BLaER1 treated with 17β-estradiol and CSF1 and Interleukin-3, amounts not matched to agents 10 nM and 100 nM (cell line): ENCODE data around the gene ASGR1.

Experiments used
- H3K27ac ChIP-seq, 11 experiments: shearing (Covaris generic); formaldehyde crosslinking; 2 replicates each; pipeline ENCODE4 v1.8.1; 2022
- H3K27me3 ChIP-seq, 11 experiments: shearing (Covaris generic); formaldehyde crosslinking; 2 replicates each; pipeline ENCODE4 v1.8.1; 2022
- H3K36me3 ChIP-seq, 11 experiments: shearing (Covaris generic); formaldehyde crosslinking; 2 replicates each; pipeline ENCODE4 v1.8.1; 2022
- H3K4me1 ChIP-seq, 10 experiments: shearing (Covaris generic); formaldehyde crosslinking; 2 replicates each; pipeline ENCODE4 v1.8.1; 2022
- H3K4me2 ChIP-seq, 11 experiments: shearing (Covaris generic); formaldehyde crosslinking; 2 replicates each; pipeline ENCODE4 v1.8.1; 2022
- H3K4me3 ChIP-seq, 10 experiments: shearing (Covaris generic); formaldehyde crosslinking; 2 replicates each; pipeline ENCODE4 v1.8.1; 2022
- H3K9ac ChIP-seq, 11 experiments: shearing (Covaris generic); formaldehyde crosslinking; 2 replicates each; pipeline ENCODE4 v1.8.1; 2022
- H3K9me3 ChIP-seq, 11 experiments: shearing (Covaris generic); formaldehyde crosslinking; replicated peaks in 1 of 11; 2 replicates each; pipeline ENCODE4 v1.8.1; 2022
- H4K20me1 ChIP-seq, 11 experiments: shearing (Covaris generic); formaldehyde crosslinking; 2 replicates each; pipeline ENCODE4 v1.8.1; 2022
- Cebpa-rat ChIP-seq, 11 experiments: shearing (Covaris generic); IDR thresholded peaks; 2 replicates each; pipeline ENCODE4 v1.8.1; 2022

ASGR1 gene

DNA sequence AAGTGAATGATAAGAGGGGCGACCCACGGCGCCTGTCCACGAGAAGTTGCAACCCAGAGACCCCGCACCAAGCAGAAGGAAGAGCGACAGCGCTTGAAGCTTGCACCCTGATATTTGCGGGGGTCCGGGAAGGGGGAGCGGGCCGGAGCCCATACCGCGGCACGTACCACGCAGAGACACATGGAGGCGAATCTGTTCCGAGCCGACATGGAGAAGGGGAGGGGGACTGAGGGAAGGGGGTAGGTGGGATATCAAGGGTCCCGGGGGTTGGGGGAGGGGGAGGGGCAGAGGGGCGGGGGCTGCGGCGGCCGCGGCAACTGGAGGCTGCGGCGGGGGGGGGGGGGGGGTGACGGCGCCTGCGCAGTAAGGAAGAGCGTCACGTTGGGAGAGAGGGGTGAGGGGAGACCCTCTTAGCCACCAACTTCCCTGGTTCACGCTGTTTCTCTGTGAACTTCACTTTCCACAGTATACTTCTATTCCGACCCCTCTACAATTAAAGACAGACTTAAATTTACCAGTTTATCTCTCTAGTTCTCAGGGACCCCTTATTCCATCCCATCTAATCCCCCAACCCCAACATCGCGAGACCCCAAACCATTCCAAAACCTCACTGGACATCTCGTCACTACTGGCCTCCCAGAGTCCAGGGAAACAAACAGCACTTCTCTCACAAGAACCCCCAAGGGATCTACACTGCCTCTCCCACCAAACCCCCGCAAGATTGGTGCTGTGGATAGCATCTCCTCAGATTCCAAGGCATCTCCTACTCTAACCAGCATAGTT, 32.5 kb upstream of the ASGR1 start:
- TF ChIP-seq Cebpa-rat (IDR thresholded peaks at IDR 0.05): no peak
- H3K4me3 ChIP-seq: no peak overlapping the region
- H3K9me3 ChIP-seq: no peaks in the 10 kb centered on the region
- H3K4me1 ChIP-seq: peaks cover 44 to 75% (median 65%) of the 10 kb centered on the region in 10 experiments
- H3K4me2 ChIP-seq: peak overlapping the region; percentile 21 to 99 (median 63); a peak in 21 of 22 replicates
- H3K36me3 ChIP-seq: peaks cover 0 to 25% (median 0%) of the 10 kb centered on the region in 11 experiments; a peak in 6 of 22 replicates
- no peaks in the 10 kb centered on the region for H3K27me3 ChIP-seq
- peaks cover 20 to 97% (median 71%) of the 10 kb centered on the region in 11 experiments; a peak in 19 of 22 replicates for H4K20me1 ChIP-seq
- H3K9ac ChIP-seq: peak overlapping the region in 7 of 11 experiments; percentile 20 to 46 (median 36); a peak in 9 of 22 replicates
- peak overlapping the region in 2 of 11 experiments; percentile 25 to 45; a peak in 2 of 22 replicates for H3K27ac ChIP-seq

DNA sequence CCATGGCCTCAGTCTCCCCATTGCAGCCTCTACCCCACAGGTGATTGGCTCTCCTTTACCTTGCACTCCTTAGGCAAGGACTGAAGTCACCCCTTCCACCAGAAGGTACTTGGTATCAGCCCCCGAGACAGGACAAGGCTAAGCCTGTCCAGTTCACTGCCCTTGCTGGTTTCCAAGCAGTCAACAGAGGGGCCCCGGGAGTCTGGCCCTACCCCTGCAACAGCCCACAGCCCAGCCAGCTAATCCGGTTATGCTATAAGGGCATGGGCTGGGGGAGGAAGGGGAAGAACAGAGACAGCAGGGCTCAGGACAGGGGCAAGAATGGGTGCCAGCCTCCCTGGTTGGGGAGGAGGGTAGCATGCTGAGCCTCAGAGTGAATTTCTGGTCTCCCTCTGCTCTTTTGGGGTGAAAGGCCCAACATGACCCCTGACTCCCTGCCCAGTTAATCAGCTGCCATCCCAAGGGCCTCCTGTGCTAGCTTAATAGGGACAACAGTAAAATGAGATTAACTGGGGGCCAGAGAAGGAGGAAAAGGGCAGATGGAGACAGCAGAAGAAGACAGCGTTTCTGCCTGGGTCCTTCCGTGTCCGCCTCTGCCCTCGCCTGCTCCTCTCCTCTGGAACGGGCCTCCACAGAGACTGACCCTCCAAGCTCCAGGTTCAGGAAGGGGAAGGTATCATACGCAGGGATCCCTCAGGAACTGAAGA, 29.7 kb upstream of the ASGR1 start:
- Histone ChIP-seq H3K4me2 (peak overlapping the region in 3 of 11 experiments; percentile 5 to 38 (median 14); a peak in 2 of 22 replicates), H3K27ac (peak overlapping the region in 1 of 11 experiments; percentile 18; a peak in 2 of 22 replicates), H3K4me3 (no peak overlapping the region), H3K9me3 (no peaks in the 10 kb centered on the region), H3K4me1 (peaks cover 48 to 86% (median 73%) of the 10 kb centered on the region in 10 experiments), H3K27me3 (no peaks in the 10 kb centered on the region), H3K36me3 (peaks cover under 1 to 30% (median 3%) of the 10 kb centered on the region in 11 experiments; a peak in 20 of 22 replicates), H4K20me1 (peaks cover 17 to 96% (median 80%) of the 10 kb centered on the region in 11 experiments; a peak in 19 of 22 replicates), H3K9ac (peak overlapping the region in 5 of 11 experiments; percentile 25 to 56 (median 32); a peak in 5 of 22 replicates)
- TF ChIP-seq Cebpa-rat (IDR thresholded peaks at IDR 0.05): no peak

DNA sequence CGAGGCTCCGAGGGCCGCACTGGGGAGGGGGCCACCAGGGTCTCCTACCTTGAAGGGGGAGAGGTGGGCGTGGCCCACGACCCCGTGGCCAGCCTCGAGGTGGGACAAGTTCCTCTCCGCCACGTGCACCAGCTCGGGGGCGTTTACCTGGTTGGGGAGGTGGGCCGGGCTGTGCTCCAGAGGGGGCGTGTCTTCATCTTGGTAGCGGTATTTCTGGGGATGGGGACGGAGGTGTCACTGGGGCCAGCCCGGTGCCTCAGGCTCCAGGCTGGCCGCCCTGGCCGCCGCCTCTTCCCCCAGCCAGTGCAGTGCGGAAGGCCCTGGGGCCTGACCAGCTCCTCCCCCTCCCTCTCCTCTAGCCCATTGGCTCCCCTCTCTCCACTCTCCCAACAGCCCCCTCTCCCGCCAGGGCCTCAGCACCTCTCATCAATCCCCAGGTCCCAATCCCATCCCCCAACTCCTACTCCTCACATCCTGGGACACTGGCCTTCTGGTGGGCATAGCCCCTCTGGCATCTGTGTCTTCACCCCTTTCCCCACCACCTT, 28.9 kb upstream of the ASGR1 start:
- H3K9me3 ChIP-seq: no peaks in the 10 kb centered on the region
- H3K4me1 ChIP-seq: peaks cover 40 to 80% (median 66%) of the 10 kb centered on the region in 10 experiments
- H3K27me3 ChIP-seq: no peaks in the 10 kb centered on the region
- H4K20me1 ChIP-seq: peaks cover 18 to 96% (median 80%) of the 10 kb centered on the region in 11 experiments; a peak in 20 of 22 replicates
- peak overlapping the region in 2 of 11 experiments; percentile 5 to 56; a peak in 2 of 22 replicates for H3K9ac ChIP-seq
- H3K27ac ChIP-seq: no peak overlapping the region
- TF ChIP-seq Cebpa-rat (IDR thresholded peaks at IDR 0.05): no peak
- H3K4me2 ChIP-seq: peak overlapping the region in 2 of 11 experiments; percentile 5 to 38; a peak in 1 of 22 replicates
- H3K36me3 ChIP-seq: peaks cover 8 to 38% (median 11%) of the 10 kb centered on the region in 11 experiments
- no peak overlapping the region for H3K4me3 ChIP-seq

DNA sequence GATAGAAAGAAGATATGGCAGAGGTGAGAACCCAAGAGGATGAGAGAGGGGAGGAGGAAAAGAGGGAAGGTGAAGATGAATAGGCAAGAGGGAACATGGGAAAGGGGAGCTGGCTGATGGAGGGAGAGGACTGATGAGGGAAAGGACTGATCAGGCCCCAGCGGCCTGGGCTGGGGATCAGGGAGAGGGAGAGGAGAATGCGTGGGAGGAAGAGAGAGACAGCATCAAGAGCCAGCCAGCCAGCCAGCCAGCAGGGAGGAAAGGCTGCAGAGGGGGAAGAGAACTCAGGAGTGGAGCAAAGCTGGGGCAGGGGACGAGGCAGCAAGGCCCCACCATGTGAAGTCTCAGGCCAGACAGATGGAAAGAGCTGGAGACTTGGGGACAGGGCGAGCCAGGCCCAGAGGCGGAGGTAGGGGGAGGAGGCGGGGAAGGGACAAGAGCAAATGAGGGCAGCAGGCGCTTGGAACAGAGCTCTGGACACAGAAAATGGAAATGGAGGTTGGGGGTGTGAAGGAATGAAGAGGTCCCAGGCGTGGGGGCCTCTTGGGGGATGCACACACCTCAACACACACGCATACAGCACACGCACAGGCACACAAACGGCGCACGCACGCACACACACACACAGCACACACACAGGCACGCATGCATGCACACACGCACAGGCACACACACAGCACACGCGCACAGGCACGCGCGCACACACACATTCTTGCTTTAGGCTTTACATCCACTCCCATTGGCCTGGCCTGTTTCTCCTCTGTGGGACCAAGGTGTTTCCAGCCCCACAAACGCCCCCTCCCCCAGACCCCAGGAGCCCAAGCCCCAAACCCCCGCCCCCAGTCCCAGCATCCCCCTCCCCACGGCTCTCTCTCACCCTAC, 28.2 kb upstream of the ASGR1 start:
- peaks cover 18 to 93% (median 75%) of the 10 kb centered on the region in 11 experiments; a peak in 20 of 22 replicates for H4K20me1 ChIP-seq
- H3K9me3 ChIP-seq: no peaks in the 10 kb centered on the region
- peaks cover 16 to 45% (median 19%) of the 10 kb centered on the region in 11 experiments for H3K36me3 ChIP-seq
- H3K4me2 ChIP-seq: peak overlapping the region in 6 of 11 experiments; percentile 3 to 42 (median 23); a peak in 8 of 22 replicates
- no peak overlapping the region for H3K4me3 ChIP-seq
- H3K4me1 ChIP-seq: peaks cover 33 to 73% (median 59%) of the 10 kb centered on the region in 10 experiments
- H3K27ac ChIP-seq: peak overlapping the region in 1 of 11 experiments; percentile 29; a peak in 1 of 22 replicates
- H3K27me3 ChIP-seq: no peaks in the 10 kb centered on the region
- no peak for TF ChIP-seq Cebpa-rat (IDR thresholded peaks at IDR 0.05)
- H3K9ac ChIP-seq: peak overlapping the region in 2 of 11 experiments; percentile 18 to 28; a peak in 2 of 22 replicates

DNA sequence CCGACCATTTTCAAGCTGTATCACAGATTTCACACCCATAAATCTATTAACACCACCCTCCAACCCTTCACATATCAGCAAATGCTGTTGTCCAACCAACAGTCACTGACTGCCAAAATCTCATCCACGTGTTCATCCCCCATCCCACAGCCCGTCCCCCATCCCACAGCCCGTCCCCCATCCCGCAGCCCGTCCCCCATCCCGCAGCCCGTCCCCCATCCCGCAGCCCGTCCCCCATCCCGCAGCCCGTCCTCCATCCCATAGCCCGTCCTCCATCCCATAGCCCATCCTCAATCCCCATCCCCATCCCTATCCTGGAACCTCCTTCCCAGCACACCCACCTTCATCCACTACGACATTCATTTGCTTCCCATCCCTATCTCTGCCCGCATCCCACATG, 26.4 kb upstream of the ASGR1 start:
- no peaks in the 10 kb centered on the region for H3K9me3 ChIP-seq
- H3K4me3 ChIP-seq: peak overlapping the region; percentile 42 to 68 (median 54); a peak in 14 of 20 replicates
- H3K36me3 ChIP-seq: peaks cover 34 to 62% (median 37%) of the 10 kb centered on the region in 11 experiments
- peak overlapping the region in 10 of 11 experiments; percentile 53 to 78 (median 74); a peak in 19 of 22 replicates for H3K27ac ChIP-seq
- peaks cover 17 to 77% (median 62%) of the 10 kb centered on the region in 11 experiments; a peak in 20 of 22 replicates for H4K20me1 ChIP-seq
- peaks cover 26 to 61% (median 50%) of the 10 kb centered on the region in 10 experiments for H3K4me1 ChIP-seq
- no peaks in the 10 kb centered on the region for H3K27me3 ChIP-seq
- no peak for TF ChIP-seq Cebpa-rat (IDR thresholded peaks at IDR 0.05)
- peak overlapping the region; percentile 60 to 94 (median 85) for H3K4me2 ChIP-seq
- peak overlapping the region; percentile 59 to 76 (median 69); a peak in 16 of 22 replicates for H3K9ac ChIP-seq

DNA sequence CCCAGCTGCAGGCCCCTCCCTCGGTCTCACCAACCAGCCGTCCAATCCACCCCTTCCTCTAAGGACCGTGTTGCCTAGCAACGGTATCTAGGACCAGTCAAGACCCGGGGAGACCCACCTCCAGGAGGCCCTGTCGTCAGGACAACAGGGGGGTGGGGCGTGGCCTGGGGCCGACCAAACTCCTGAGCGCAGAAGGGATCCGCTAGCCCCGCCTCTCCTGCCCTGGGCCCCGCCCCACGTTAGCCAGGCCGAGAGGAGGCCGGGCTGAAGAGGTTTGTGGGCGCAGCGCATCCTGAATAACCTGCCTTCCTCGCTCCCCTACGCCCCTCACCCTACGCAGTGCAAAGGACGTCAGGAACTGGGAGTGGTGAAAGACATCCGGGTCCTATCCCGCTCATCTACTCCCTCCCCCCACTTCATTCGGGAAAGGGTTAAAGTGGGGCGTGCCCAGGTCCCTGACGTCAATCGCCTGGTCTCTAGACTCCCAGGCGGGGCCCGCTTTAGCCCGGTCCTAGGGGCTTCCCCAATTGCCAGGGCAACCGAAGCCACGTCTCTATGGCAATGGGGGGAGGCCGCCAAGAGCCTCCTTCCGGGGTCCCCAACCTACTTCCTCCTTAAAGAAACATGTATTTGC, 25.8 kb upstream of the ASGR1 start:
- peak overlapping the region; percentile 42 to 68 (median 54) for H3K4me3 ChIP-seq
- H3K36me3 ChIP-seq: peaks cover 40 to 62% (median 43%) of the 10 kb centered on the region in 11 experiments
- H3K27me3 ChIP-seq: no peaks in the 10 kb centered on the region
- H3K4me1 ChIP-seq: peaks cover 26 to 56% (median 47%) of the 10 kb centered on the region in 10 experiments
- TF ChIP-seq Cebpa-rat (IDR thresholded peaks at IDR 0.05): no peak
- peak overlapping the region; percentile 60 to 94 (median 85) for H3K4me2 ChIP-seq
- H4K20me1 ChIP-seq: peaks cover 14 to 71% (median 55%) of the 10 kb centered on the region in 11 experiments; a peak in 19 of 22 replicates
- H3K27ac ChIP-seq: peak overlapping the region; percentile 33 to 78 (median 74); a peak in 21 of 22 replicates
- H3K9ac ChIP-seq: peak overlapping the region; percentile 59 to 76 (median 69)
- H3K9me3 ChIP-seq: no peaks in the 10 kb centered on the region

DNA sequence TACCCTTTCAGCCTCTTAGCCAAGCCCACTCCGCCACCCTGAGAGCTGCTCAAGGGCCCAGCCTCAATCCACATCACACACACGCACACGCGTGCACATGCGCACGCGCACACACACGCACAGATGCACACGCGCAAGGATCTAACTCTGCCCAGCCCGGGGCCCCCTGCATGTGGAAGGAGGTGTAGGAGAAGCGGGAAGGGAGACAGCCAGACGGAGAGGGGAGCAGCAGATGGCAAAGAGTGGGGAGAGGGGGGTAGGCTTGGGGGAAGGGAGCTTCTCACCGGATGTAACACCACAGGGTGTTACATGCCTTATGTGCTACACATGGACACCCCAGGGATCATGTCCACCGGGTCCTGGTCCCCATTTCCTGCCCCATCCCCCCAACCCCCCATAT, 25.2 kb upstream of the ASGR1 start:
- H3K9me3 ChIP-seq: no peaks in the 10 kb centered on the region
- H3K4me1 ChIP-seq: peaks cover 26 to 52% (median 47%) of the 10 kb centered on the region in 10 experiments
- peak overlapping the region in 10 of 11 experiments; percentile 53 to 78 (median 74); a peak in 20 of 22 replicates for H3K27ac ChIP-seq
- peaks cover 14 to 65% (median 49%) of the 10 kb centered on the region in 11 experiments; a peak in 19 of 22 replicates for H4K20me1 ChIP-seq
- H3K9ac ChIP-seq: peak overlapping the region; percentile 59 to 76 (median 69); a peak in 20 of 22 replicates
- TF ChIP-seq Cebpa-rat (IDR thresholded peaks at IDR 0.05): no peak
- no peaks in the 10 kb centered on the region for H3K27me3 ChIP-seq
- peaks cover 45 to 66% (median 49%) of the 10 kb centered on the region in 11 experiments for H3K36me3 ChIP-seq
- peak overlapping the region; percentile 60 to 94 (median 85) for H3K4me2 ChIP-seq
- H3K4me3 ChIP-seq: peak overlapping the region in 9 of 10 experiments; percentile 42 to 68 (median 54); a peak in 18 of 20 replicates
